Transverse colon (tissue), 4 donors: ENCODE measurements around the gene HTRA1.

ENCODE experiments used
- CTCF ChIP-seq, 5 experiments: fragments of 200-600 bp in 3 of 5; fragments of 450-650 bp in 2 of 5; sonication (generic) in 3 of 5; IDR thresholded peaks; 1 replicate in 2 of 5; 2 replicates in 3 of 5; pipeline ENCODE4 v1.5.1; 2016 to 2017; ENCODE audit warnings: antibody characterized with exemption in 5 of 5, inconsistent platforms in 3 of 5, mild to moderate bottlenecking in 2 of 5, moderate library complexity in 1 of 5
- POLR2A ChIP-seq: fragments of 450-650 bp; IDR thresholded peaks from one replicate; pipeline ENCODE4 v1.6.1; 2016; ENCODE audit warnings: antibody characterized with exemption, mild to moderate bottlenecking, moderate library complexity
- POLR2AphosphoS5 ChIP-seq, 3 donors: sonication (generic); formaldehyde crosslinking; IDR thresholded peaks; one replicate each; pipeline ENCODE4 v1.6.1; 2016; ENCODE audit warnings: antibody characterized with exemption in 3 of 3

- TF ChIP-seq CTCF (IDR thresholded peaks at IDR 0.05), result no peak
- TF ChIP-seq POLR2A, result no peak
- TF ChIP-seq POLR2AphosphoS5 (IDR thresholded peaks at IDR 0.05), result no peak
Observed at GRCh38 chr10:122521011-122521410, 59.7 kb downstream of the HTRA1 start.
